ENCODE results near the gene AKAP8L.

AKAP8L gene

GRCh38 chr19:15448778-15449619 lies 30.2 kb upstream of the AKAP8L start:
- DNase-seq, result no peak

DNA sequence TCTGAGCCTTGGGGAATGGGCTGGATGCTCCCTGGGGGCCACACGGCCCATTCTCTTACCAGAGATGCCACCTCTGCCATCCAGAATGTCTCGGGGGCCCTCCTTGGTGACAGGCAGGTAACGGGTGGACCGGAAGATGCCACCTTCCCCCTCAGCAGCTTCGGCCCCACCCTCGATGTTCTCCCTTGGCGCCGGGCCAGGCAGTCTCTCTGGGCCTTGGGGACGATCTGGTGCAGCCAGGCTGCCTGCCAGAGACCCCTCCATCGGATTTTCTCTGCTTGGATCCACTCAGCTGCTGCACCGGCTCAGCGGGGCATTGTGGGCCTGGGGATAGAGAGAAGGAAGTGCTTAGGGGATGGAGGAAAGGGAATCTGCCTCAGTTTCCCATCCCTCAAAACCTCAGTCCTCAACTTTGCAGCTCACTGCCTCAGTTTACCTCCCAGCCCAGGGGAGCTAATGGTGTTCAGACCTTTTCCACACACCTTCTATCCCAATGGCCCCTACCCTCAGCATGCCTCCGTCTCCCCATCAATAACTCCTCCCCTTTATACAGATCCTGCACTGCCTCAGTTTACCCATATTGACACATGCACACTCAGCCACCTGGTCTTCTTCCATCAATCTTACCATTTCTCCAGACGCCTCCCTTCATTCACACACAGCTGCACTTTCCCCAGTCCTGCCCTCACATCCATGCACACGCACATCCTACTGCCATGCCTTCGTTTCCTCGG lies 29.4 kb upstream of the AKAP8L start:
- no peak for DNase-seq

GRCh38 chr19:15447057-15447456 lies 28.3 kb upstream of the AKAP8L start:
- DNase-seq, result no peak

DNA sequence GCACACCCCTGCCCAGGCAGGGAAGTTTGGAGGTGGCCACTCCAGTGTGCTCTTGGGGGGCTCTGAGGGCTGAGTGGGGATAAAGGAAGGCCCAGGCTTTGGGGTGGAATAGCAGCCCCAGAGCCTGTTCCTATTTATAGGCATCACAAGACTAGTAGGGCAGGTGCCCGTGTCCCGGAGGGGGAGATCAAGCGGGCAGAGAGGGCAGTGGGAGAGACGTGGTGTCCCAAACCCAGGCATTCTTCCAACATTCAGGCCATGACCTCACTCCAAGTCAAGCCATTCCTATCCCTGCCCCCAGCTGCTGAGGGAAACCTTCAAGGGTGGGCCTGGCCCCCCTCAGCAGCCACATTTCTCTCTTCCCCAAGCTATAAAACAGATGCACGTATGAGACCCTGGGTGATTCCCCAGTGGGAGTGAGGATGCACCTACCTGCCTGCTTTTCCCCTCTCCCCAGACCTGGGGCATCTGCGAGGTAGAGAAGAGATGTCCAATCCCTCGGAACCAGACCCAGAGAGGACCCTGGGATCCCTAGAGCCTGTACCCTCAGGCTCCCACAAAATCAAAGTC lies 27.1 kb upstream of the AKAP8L start:
- no peak for DNase-seq

DNA sequence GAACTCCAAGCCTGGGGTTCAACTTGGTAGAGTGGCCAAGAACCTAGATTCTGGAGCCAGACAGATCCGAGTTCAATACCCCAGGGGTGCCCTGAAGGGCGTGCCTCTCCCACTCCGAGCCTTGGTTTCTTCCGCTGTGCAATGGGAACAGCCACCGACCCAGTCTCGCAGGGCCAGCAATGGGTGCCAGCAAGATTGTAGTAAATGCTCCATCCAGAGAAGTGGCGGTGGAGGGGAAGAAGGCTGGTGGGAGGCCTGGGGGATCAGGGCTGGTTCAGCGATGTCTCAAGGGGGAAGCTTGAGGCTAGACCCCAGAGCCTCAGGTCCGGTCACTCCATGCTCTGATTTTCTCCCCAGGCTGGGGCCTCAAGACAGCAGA lies 26.4 kb upstream of the AKAP8L start:
- DNase-seq, result no peak

GRCh38 chr19:15444505-15445226 lies 25.9 kb upstream of the AKAP8L start:
- DNase-seq, result no peak

- no peak for DNase-seq
These were observed 25.1 kb upstream of the AKAP8L start for GRCh38 chr19:15443838-15444237.

DNA sequence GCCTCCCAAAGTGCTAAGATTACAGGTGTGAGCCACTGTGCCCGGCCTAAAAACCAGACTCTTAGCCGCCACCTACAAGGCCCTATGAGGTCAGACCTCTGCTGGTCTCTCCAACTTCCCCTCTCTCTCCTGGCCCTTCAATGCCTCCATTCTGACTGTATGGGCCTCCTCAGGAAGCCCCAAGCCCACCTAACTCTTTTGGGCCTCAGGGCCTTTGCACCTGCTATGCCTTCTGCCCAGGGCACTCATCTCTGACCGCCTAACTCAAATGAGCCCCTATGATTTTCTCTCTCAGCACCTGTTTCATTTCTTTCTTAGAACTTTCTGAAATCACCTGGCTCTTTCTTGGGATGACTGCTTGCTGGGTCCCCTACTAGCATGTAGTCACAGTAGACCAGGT lies 24.5 kb upstream of the AKAP8L start:
- DNase-seq, result no peak

- DNase-seq, result no peak
These were observed 23.5 kb upstream of the AKAP8L start for GRCh38 chr19:15442142-15442920.

GRCh38 chr19:15441317-15441716 lies 22.5 kb upstream of the AKAP8L start:
- no peak for DNase-seq

- DNase-seq, result no peak
These were observed 21.2 kb upstream of the AKAP8L start for GRCh38 chr19:15439821-15440641.

GRCh38 chr19:15439078-15439799 lies 20.5 kb upstream of the AKAP8L start:
- no peak for DNase-seq

- DNase-seq, result no peak
These were observed 19.8 kb upstream of the AKAP8L start for GRCh38 chr19:15438577-15438976.

DNA sequence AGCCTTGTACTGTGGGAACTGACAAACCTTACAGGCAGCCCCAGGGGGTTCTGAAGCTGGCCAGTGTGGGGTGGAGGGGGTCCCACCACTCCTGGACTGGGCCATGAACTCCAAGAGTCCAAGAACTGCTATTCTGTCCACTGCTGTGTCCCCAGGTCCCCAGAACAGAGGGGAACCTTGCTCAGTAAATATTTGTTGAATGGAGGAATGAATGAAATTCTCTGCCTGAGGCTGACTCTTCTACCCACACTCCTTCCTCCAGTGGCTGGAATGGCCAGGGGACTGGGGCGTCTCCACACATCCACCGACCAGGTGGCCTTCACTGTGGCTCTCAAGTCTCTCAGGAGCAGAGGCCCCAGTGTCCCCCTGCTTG lies 19.3 kb upstream of the AKAP8L start:
- no peak for DNase-seq

DNA sequence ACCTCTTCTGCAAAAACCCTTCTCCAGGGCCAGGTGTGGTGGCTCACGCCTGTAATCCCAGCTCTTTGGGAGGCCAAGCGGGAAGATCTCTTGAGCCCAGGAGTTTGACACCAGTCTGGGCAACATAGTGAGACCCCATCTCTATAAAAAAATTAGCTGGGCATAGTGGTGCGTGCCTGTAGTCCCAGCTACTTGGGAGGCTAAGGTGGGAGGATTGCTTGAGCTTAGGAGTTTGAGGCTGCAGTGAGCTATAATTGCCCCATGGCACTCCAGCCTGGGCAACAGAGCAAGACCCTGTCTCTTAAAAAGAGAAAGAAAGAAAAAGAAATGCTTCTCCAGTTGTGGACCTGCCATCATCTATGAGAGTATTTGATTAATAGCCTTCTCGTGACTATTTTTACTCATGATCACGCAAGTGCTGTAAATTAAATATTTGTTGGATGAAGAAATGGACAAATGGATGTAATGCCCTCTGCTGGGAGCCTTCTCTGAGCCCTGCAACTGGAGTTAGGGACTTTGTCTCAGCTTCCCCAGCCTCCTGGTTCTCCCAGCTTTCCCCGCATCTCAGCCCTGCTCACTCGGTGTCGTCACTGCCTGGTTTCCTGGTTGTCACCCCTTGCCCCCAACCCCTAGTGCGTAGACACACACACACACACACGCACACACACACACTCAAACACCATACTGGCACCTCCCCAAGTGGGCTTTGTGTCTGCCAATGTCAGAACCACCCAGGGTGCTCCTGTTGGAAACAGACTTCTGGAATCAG lies 18.8 kb upstream of the AKAP8L start:
- DNase-seq, result no peak

- no peak for DNase-seq
These were observed 18.0 kb upstream of the AKAP8L start for GRCh38 chr19:15436826-15437110.

- no peak for DNase-seq
These were observed 17.4 kb upstream of the AKAP8L start for GRCh38 chr19:15436012-15436825.

DNA sequence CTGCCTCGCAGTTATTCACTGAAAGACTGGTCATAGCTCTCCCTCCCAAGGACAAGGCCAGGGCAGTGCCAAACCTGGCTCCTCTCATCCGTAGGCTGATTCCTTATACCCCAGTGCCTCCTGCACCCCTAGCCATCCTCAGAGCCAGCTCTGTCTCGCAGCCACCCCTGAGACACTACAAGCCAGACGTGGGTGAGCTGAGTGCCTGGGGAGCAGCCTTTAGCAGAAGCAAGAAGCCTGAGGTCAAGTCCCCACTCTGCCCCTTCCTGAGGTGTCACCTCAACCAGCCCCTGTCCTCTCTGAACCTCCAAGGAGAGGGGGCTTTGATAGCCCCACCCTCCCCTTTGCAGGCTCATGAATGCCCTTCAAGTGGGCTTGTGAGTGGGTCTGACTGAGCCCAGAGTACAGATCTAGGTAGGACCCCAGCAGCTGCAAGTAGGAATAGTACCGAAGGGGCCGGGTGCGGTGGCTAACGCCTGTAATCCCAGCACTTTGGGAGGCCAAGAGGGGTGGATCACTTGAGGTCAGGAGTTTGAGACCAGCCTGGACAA lies 14.8 kb upstream of the AKAP8L start:
- DNase-seq, result no peak

Measured in COR-L47 (cell line).